GM21526 (cell line): ENCODE data around the gene MRPL55.

ENCODE experiments used
- ATAC-seq: cut with Tn5 transposase; IDR thresholded peaks from one replicate; pipeline ENCODE4 v1.9.1; 2021; ENCODE audit warnings: moderate library complexity; ENCODE audit not compliant: unreplicated experiment, low FRiP score

Gene MRPL55

DNA sequence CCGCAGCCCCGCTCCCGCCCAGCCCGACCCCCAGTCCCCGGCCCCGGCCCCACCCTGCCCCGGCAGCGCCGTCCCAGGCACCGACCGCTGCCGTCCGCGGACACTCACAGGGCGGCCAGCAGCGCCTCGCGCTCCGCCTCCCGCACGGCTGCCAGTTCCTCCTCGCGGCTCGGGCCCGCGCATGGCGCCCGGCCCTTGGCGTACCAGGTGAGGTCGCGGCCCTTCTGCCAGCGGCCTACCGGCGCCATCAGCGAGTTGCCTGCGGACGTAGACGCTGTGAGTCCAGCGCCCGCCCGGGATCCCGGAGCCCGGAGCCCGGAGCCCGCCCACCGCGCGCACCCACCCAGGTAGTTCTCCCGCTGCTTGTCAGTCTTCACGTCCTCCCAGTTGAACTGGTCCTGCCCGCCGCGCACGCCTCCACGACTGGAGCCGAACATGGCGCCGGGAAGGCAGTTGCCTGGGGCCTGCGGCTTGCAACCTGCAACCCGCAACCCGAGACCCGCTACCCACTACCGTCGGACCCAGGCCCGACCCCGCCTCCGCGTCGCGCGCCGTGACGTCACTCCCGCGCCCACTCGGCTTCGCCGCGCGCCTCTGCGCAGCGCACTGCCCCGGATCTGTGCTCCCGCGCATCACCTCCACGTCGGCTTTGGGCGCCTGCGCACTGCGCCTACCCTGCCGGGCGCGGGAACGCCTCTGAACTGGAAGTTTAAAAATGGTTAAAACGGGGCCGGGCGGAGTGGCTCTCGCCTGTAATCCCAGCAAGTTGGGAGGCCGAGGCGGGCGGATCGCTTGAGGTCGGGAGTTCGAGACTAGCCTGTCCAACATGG is 6.1 kb downstream of the MRPL55 start, which contains the start of gene C1orf35:
Gene C1orf35 (minus strand): TSS at position 535 of the 830 bp plus-strand sequence. CDS start 98 bp downstream, at position 437.
- peak; percentile 55 for ATAC-seq

DNA sequence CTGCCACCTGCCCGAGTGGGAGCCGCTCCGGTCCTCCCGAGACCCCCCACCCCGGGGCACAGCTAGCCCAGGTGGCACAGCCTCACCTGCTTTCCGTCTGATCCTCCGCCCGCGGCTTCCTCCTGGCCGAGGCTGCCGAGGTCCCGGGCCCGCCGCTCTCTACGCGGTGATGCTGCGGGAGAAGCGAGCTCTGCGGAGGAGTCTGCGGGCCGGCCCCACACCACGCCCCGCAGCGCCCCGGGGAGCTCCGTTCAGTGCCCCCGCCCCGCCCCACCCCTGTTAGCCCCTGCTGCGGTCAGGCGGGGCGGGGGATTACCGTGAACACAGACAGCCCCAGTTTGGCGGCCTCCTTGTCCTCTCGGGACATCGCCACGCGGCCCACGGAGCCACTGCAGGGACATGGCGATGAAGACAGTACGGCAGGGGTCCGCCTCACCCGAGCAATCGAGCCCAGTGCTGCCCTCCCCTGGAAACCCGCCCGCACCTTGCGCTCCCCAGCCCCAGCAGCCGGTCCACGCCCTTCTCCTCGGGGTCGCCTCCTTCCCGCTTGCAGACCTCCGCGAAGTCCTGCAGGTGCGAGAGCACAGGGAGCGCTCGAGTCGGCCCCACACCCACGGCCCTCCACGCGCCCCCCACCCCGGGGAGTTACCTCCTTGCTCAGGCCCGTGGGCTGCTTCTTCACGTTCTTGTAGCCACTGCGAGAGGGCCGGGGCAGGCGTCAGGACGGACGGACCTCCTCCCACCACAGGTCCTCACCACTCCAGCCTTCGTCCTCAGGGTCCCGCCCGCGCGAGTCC is 6.9 kb downstream of the MRPL55 start:
- peak; percentile 15 for ATAC-seq

DNA sequence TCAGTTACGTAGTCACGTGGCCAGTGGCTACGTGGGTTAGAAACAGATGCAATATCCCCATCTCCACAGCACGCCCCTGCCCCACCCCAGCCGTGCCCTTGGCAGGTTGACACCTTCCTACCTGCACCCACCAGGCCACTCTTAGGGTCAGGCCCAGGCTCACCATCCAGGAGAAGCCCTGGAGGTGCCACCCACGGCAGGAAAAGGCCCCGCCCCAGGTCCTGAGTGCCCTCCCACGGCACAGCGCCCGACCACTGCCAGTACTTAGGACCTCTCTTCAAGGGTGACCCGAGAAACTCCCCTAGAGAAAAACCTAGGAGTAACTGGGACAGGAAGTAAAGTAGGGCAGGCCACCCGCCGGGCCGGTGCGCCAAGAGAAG is 7.5 kb downstream of the MRPL55 start:
- no peak for ATAC-seq

DNA sequence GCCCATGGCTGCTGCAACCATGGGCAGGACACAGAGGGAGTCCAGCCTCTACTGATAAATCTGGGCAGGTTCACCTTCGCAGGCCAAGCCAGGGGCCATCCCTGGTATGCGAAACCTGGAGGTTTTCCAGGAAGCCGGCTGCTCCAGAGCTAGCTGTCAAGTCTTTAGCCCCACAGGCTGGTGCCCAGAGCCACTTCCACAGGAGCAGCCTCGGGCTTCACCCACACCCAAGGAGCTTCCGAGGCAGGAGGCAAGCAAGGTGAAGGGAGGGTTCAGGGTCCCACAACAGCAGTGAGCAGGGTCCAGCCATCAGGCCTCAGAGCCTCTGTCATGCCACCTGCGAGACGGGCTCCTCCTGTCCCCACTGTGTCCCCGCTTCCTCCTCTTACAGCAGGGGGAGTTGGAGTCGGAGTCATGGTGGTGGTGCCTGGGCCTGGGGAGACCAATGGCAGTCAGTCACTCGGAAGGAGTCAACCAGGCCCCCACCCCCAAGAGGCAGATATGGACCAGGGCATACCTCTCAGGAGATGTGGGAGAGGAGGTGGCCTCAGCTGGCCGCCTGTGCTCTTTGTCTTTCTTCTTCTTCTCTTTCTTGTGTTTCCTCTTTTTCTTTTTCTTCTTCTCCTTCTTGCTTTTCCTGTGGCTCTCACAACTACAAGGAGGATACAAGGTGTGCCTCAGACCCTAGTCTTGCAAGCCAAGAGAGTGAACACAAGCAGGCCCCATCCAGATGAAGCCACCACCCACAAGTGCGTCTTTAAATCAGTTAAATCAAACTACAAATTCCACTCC is 8.1 kb downstream of the MRPL55 start:
- no peak for ATAC-seq

DNA sequence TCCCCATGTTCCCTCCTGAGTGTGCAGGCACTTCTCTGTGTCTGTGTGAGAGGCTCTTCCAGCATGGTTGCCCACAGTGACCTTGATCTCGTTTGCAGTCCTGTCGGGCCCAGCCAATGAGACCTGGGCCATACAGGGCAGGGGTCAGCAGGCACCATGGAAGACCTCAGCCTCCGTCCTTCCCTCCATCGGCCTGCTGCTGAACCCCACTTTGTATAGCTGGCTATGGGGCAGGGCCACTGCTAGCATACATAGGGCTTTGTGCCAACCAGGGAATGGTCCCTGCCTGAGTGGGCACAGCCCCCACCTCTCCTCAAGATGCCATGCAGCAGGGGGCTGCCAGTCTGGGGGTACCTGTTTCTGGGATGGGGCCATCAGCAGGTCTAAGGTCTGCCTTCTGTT is 9.8 kb downstream of the MRPL55 start:
- no peak for ATAC-seq

DNA sequence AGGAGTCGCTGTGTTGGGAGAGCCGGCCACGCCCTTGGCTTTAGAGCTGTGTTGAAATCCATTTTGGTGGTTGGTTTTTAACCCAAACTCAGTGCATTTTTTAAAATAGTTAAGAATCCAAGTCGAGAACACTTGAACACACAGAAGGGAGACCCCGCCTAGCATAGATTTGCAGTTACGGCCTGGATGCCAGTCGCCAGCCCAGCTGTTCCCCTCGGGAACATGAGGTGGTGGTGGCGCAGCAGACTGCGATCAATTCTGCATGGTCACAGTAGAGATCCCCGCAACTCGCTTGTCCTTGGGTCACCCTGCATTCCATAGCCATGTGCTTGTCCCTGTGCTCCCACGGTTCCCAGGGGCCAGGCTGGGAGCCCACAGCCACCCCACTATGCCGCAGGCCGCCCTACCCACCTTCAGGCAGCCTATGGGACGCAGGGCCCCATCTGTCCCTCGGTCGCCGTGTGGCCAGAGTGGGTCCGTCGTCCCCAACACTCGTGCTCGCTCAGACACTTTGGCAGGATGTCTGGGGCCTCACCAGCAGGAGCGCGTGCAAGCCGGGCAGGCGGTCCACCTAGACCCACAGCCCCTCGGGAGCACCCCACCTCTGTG is 10.7 kb downstream of the MRPL55 start:
- no peak for ATAC-seq

DNA sequence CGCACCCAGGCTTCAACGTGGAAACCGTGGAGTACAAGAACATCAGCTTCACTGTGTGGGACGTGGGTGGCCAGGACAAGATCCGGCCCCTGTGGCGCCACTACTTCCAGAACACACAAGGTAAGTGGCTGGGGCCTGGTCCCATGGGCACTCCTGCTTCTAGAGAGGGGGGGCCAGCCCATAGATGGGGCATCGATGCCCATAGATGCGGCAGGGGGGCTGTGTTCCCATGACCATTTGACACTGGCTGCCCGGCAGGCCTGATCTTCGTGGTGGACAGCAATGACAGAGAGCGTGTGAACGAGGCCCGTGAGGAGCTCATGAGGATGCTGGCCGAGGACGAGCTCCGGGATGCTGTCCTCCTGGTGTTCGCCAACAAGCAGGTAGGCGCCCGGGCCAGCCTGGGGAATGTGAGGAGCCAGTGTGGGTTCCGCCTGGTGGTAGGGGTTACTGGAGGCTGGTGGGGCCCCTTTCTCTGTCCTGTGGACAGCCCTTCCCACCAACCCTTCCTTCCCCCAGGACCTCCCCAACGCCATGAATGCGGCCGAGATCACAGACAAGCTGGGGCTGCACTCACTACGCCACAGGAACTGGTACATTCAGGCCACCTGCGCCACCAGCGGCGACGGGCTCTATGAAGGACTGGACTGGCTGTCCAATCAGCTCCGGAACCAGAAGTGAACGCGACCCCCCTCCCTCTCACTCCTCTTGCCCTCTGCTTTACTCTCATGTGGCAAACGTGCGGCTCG is 11.6 kb downstream of the MRPL55 start:
- ATAC-seq, result no peak

DNA sequence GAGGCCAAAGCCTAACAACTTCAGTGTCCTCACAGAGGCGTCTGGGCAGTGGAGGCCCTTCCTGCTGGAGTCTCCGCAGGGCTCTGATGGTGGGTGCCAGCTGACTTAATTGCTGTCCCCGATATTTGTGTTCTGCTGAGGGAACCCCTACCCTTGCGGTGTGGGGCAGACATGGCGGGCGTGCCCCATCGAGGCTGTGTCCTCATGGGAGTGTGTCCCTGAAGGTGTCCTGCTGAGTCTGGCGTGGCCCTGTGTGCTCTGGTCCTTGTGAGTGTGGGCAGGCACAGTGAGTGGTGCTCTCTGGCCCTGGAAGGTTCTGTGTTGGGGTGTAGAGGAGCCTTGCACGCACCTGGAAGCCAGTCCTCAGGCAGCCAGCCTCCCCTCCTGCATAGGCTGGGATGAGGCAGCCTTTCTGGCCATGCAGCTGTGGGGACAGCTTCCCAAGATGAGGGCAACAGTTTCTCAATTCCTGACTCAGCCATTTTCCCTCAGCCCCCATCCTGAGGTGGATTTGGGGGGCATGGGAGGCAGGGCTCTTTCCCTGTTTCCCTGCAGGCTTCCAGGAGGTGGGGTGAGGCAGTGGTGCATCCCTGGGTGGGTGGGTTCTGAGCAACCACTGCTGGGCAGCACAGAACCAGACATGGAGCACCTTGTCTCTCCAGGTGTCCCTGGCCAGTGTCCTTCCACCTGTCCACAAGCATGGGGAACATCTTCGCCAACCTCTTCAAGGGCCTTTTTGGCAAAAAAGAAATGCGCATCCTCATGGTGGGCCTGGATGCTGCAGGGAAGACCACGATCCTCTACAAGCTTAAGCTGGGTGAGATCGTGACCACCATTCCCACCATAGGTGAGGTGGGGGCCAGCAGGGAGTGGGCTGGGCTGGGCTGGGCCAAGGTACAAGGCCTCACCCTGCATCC is 12.4 kb downstream of the MRPL55 start:
- ATAC-seq, result no peak

DNA sequence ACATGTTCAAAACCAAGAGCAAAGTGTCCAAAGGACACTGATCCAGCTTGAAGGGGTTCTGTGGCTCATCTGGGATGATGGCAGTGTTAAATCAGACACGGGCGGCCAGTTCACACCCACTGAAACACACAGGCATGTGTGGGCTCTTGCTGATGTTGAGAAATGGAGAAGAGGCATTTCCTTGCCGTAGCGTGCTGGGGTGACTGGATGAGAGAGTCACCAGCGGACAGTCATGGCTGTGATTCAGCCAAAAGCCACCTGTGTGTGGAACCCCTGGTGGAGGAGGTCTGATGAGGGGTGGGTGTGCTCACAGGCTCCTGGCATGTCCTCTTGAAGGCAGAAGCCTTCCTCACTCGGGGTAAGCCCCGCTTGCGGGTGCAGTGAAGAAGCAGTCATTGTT is 13.2 kb downstream of the MRPL55 start:
- ATAC-seq, result no peak

DNA sequence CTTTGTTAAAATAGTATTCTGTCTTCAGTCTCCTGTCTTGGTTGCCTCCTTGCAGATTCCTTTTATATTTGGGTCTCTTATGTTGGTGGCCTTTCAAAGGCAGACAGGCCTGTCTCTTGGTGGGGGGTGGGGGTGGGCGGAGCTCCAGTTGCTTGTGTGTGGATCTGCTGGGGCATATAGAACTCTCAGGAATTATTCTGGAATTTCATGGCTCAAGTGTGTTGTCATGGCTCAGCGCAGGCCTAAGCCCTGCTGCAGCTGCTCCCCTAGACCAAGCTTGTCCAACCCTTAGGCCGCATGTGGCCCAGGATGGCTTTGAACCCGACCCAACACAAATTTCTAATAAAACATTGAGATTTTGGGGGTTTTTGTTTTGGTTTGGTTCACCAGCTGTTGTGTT is 13.9 kb downstream of the MRPL55 start:
- no peak for ATAC-seq

DNA sequence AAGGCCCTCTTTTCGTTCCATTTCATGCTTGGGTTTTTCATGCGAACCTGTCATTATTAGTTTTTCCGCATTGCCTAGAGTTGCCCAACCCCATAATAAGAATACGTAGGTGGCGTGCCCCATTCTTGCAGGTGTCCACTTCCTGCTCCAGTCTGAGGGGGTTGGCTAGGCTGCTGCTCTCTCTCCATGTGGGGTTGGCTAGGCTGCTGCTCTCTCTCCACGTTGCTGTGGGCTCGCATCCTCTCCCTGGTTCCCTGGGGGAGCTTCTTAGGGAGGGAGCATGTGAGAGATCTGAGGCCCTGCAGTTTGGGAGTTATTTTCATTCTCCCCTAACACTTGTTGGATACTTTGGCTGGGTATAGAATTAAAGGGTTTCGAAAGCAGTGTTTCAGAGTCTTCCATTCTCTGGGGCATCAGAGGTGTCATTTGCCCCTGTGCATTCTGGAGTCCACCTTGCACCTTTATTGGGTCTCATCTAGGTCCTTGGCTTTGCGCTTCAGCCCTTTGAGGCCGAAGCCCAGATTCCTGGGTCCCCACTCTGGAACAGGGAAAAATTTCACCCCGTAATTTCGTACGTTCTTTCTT is 14.6 kb downstream of the MRPL55 start:
- no peak for ATAC-seq

DNA sequence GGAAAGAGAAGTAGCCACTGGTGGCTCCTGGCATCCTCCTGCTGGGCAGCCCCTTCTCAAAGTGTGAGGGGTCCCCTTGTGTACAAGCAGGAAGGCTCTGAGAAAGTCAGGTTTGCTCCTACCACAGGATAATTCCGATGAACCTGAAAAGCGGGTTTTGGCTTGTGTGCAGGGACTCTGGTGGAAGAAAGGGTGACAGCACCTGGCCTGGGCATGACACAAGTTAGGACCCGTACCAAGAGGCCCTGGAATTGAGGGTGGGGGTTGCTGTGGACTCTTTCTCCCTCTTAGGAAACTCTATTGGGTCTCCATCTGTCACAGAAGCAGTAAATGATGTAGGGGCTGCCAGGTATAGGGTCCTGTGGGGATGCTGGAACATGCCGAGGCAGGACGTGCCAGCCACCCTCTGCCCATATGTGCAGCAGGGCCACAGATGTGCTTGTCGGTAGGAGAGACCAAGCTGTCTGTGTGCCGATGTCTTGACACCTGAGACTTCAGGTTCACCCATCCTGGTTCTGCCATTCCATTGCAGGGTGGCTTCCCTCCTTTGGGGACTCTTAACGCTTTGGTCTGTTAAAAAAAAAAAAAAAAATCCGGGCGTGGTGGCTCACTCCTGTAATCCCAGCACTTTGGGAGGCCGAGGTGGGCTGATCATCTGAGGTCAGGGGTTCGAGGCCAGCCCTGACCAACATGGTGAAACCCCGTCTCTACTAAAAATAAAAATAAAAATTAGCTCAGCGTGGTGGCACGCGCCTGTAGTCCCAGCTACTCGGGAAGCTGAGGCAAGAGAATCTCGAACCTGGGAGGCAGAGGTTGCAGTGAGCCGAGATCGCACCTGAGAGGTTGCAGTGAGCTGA is 15.8 kb downstream of the MRPL55 start:
- no peak for ATAC-seq

DNA sequence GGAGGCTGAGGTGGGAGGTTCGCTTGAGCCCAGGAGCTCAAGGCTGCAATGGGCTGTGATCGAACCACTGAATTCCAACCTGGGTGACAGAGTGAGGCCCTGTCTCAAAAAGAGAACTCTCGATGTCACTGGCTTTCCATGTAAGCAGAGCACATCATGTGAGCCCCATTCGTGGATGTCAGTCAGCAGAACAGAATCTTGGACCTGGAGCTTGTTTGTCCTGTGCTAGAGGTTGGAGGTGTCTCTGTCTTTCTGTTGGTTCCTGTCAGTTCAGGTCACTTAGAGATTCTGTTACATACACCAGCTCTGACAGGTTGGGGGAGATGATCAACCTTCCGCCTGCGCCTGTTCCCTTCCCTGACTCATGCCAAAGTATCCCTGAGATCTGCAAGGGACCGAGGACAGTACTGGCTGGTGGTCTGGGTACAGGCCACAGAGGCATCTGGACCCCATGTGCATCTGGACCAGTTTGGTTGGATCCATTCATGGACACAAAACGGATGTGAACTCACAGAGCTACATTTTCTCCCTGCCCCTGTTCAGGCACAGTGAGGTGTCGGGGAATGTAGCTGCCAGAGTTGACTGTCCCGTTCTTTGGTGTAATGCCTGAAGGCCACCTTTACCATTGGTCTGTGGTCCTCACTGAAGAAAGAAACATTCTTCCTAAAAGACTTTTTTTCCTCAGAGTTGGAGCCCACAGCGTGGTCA is 16.6 kb downstream of the MRPL55 start:
- no peak for ATAC-seq

DNA sequence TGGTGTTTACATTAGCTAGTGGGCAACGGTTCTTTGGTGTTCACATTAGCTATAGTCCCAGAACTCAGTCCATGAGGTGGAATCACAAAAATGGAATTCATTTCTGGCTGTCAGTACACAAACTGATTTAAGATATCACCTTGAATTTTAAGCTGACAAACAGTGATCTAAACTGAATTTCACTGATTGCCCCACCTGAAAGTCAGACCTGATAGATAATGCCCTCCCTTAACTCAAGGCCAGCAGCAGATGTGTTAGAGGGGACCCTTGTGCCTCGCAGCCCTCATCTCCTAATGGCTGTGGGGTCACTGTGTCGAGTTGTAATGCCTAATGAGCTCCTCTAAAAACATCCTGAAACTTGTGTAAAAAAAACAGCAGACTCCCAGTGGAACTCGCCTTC is 18.0 kb downstream of the MRPL55 start:
- ATAC-seq, result no peak

DNA sequence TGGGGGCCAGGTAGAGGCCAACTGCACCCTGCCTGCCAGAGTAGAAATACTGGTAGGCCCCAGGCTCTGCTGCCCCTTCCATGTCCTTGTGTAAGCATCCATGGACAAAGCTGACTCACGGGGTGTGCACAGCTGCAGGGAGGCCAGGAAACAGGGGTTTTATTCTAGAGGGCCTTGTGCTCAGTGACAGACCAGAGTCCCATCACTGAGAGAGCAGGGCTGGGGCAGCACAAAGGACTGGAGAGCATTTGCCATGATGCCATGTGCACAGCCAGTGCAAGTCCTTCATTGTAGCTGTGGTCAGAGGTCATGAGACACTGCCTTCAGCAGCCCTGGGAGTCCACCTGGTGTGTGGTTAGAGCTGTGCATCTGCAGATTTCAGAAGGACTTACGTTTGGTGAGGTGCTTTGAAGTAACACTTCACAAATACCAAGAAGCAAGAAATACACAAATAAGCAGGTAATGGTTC is 18.5 kb downstream of the MRPL55 start:
- ATAC-seq, result no peak

DNA sequence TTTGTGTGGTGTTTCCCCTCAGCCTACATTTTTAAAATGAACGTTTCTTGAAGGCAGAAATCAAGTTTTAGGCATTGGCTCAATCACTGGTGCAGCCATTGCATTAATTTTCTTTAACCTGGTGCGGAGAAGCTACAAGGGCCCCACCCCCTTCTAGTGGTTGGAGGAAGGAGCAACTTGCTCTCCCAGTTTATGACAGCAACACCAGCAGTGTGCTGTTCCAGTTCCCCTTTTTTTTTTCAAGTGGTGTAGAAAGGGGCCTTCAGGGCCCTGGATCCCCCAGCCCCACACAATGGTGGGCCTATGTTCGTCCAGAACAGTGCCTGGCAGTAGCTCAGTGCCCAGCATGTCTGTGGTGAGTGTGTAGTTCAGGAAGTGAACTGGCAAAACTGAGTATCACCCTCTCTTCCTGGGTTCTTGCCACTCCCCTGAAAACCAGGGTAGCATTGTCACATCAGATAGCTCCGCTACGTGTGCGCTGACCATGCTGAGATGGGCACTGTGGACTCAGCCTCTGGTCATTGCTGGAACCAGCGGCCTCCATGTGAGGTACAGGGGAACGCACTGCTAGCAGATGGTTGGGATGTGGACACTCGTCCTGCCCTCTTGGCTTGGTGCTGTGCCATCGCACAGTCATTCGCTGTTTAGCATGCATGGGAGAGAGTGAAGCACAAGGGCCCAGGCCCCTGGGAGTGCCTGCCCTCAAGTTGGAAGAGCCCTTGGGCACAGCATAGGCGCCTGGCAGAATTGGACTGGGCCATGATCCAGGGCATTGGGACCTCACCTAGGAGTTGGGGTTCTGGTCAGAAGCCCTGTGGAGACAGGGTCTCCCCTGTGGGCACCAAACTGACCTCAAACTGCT is 19.3 kb downstream of the MRPL55 start:
- ATAC-seq, result no peak
